ENCODE data around the gene TBL1Y.
"Not testable (repeated sequence)": the region's sequence is repeated elsewhere in the genome, so short reads cannot be mapped to it uniquely, and the experiment has no call there.

TBL1Y gene

GRCh38 chrY:6977783-6978182, 67.3 kb downstream of the TBL1Y start:
- no peak for DNase-seq

GRCh38 chrY:6983221-6983620, 72.7 kb downstream of the TBL1Y start:
- no peak for DNase-seq

GRCh38 chrY:6987811-6988210, 77.3 kb downstream of the TBL1Y start:
- DNase-seq = no peak

- DNase-seq = no peak
These were observed 79.6 kb downstream of the TBL1Y start for GRCh38 chrY:6989886-6990620.

GRCh38 chrY:6992041-6992440, 81.5 kb downstream of the TBL1Y start:
- DNase-seq = no peak

GRCh38 chrY:6995987-6996386, 85.5 kb downstream of the TBL1Y start:
- no peak for DNase-seq

- no peak for DNase-seq
These were observed 87.1 kb downstream of the TBL1Y start for GRCh38 chrY:6997503-6998066.

GRCh38 chrY:6999905-7000304, 89.4 kb downstream of the TBL1Y start:
- no peak for DNase-seq

GRCh38 chrY:7002581-7002980, 92.1 kb downstream of the TBL1Y start:
- DNase-seq = no peak

- DNase-seq = no peak
These were observed 97.4 kb downstream of the TBL1Y start for GRCh38 chrY:7007911-7008310.

- DNase-seq = no peak
These were observed 98.3 kb downstream of the TBL1Y start for GRCh38 chrY:7008578-7009355.

- DNase-seq = no peak
These were observed 102.6 kb downstream of the TBL1Y start for GRCh38 chrY:7013051-7013450.

GRCh38 chrY:7016521-7016920, 106.0 kb downstream of the TBL1Y start:
- no peak for DNase-seq

GRCh38 chrY:7017244-7018080, 107.0 kb downstream of the TBL1Y start:
- no peak for DNase-seq

GRCh38 chrY:7039037-7039436, 128.5 kb downstream of the TBL1Y start:
- no peak for DNase-seq

- DNase-seq = no peak
These were observed 130.2 kb downstream of the TBL1Y start for GRCh38 chrY:7040662-7041061.

GRCh38 chrY:7041983-7042382, 131.5 kb downstream of the TBL1Y start:
- no peak for DNase-seq

GRCh38 chrY:7052461-7052860, 142.0 kb downstream of the TBL1Y start:
- DNase-seq = not testable (repeated sequence)

- no peak for DNase-seq
These were observed 146.4 kb downstream of the TBL1Y start for GRCh38 chrY:7056886-7057285.

- DNase-seq = no peak
These were observed 168.2 kb downstream of the TBL1Y start for GRCh38 chrY:7078725-7079124.

- not testable (repeated sequence) for DNase-seq
These were observed 170.1 kb downstream of the TBL1Y start for GRCh38 chrY:7080548-7080947.

- DNase-seq = no peak
These were observed 175.1 kb downstream of the TBL1Y start for GRCh38 chrY:7085606-7086005.

GRCh38 chrY:7092836-7093235, 182.3 kb downstream of the TBL1Y start:
- no peak for DNase-seq

All from NCI-H1436 (cell line).